ENCODE measurements around the gene PARP12.
A peak's percentile ranks its signal among the peaks of the same experiment; 100 is the strongest.

PARP12 gene

DNA sequence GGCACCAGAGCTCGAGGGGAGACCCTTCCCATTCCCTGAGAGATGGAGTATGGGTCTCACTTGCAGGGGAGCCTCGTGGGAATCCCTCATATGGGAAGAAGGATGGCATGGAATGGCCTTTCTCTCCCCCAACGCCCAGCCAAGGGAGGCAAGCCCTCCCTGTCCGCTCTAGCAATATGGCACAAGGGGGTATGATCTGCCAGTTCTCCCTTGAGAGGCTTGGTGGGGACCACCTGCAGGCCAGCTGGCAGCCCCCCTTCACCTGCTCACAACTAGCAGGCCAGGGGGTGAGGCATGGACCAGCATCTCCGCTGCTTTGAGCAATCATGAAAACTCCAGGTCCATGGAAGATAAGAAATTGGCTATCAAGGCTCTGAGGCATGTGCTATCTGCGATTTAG, 70.8 kb downstream of the PARP12 start:
- H3K4me3 ChIP-seq (replicated peaks in 1 of 2; ENCODE audit: low read depth in 2 of 2, low read length in 2 of 2): no peak overlapping the region
- TF ChIP-seq, protein P1, sequence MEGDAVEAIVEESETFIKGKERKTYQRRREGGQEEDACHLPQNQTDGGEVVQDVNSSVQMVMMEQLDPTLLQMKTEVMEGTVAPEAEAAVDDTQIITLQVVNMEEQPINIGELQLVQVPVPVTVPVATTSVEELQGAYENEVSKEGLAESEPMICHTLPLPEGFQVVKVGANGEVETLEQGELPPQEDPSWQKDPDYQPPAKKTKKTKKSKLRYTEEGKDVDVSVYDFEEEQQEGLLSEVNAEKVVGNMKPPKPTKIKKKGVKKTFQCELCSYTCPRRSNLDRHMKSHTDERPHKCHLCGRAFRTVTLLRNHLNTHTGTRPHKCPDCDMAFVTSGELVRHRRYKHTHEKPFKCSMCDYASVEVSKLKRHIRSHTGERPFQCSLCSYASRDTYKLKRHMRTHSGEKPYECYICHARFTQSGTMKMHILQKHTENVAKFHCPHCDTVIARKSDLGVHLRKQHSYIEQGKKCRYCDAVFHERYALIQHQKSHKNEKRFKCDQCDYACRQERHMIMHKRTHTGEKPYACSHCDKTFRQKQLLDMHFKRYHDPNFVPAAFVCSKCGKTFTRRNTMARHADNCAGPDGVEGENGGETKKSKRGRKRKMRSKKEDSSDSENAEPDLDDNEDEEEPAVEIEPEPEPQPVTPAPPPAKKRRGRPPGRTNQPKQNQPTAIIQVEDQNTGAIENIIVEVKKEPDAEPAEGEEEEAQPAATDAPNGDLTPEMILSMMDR (IDR thresholded peaks at IDR 0.05; ENCODE audit: low read depth, low read length): no peak
- DNase-seq (ENCODE audit: low read depth in 2 of 2): no peak

DNA sequence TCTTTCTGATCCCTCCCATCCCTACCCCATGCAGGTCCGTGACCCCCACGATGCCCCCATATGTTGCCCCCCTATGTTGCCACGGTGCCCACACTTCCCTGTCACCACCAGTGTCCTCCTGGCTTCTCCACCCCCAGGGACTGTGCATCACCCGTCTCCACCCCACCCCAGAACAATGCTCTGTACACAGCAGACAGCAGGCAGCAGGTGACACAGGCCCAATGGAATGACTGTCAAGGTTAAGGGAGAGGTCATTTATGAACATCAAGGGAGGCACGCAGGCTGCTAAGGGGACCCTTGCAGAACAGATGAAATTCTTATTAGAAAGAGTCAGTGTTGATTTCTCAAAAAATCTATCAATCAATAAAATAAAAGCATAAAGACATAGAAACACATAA, 71.5 kb downstream of the PARP12 start:
- H3K4me3 ChIP-seq (replicated peaks in 1 of 2; ENCODE audit: low read depth in 2 of 2, low read length in 2 of 2): no peak overlapping the region
- DNase-seq (ENCODE audit: low read depth in 2 of 2): peak in 1 of 2 donors; percentile 12
- TF ChIP-seq, protein P1 (IDR thresholded peaks at IDR 0.05; ENCODE audit: low read depth, low read length): no peak

DNA sequence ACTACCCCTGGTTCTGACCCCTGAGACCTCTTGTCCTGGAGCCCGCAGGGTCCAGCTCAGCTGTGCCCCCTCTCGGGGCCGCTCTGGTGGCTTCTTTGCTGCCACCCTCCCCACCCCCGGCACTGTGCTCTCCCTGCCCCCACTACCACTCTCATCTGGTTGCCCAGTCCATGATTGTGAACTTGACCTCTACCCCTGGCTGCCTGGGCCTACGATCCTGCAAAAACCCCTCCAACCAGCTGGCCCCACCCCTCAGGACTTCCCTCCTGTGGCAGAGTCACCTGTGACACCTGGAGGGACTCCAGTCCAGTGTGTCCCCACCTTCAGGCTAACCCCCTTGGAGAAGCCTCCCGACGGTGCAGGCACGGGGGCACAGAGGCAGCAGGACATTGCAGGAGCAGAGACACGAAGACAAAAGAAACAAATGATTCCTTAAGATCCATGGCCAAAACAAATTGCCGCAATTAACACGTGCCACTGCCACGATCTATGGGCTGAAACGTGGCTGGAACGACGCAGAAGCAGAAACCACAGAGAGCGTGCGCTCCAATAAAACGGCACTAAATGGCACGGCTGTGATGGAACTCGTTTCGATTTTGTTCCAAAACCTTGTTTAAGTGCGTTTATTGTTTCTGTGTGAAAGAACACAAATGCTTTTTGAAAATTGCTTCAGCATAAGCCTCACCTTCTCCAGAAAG, 72.0 kb downstream of the PARP12 start:
- TF ChIP-seq, protein P1 (IDR thresholded peaks at IDR 0.05; ENCODE audit: low read depth, low read length): no peak
- DNase-seq (ENCODE audit: low read depth in 2 of 2): no peak
- H3K4me3 ChIP-seq (replicated peaks in 1 of 2; ENCODE audit: low read depth in 2 of 2, low read length in 2 of 2): no peak overlapping the region

DNA sequence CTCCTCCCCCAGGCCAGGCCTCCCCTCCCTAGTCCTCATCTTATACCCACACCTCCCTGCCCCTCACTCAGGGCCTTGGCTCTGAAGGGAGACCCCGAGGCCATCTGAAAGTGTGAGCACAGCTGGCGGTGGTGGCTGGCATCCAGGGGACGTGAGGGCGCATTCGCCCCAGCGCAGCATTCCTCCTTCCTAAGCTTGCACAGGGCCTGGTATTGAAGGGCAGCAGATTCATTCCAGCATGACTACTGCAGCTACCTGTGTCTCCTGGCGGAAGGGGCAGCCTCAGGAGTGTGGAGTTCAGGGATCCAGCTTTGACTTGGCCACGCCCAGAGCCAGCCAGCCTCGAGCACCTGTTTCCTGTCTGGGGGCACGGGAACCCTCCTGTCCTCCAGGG, 72.6 kb downstream of the PARP12 start:
- no peak for DNase-seq (ENCODE audit: low read depth in 2 of 2)
- TF ChIP-seq, protein P1 (IDR thresholded peaks at IDR 0.05; ENCODE audit: low read depth, low read length): no peak
- H3K4me3 ChIP-seq (replicated peaks in 1 of 2; ENCODE audit: low read depth in 2 of 2, low read length in 2 of 2): no peak overlapping the region

DNA sequence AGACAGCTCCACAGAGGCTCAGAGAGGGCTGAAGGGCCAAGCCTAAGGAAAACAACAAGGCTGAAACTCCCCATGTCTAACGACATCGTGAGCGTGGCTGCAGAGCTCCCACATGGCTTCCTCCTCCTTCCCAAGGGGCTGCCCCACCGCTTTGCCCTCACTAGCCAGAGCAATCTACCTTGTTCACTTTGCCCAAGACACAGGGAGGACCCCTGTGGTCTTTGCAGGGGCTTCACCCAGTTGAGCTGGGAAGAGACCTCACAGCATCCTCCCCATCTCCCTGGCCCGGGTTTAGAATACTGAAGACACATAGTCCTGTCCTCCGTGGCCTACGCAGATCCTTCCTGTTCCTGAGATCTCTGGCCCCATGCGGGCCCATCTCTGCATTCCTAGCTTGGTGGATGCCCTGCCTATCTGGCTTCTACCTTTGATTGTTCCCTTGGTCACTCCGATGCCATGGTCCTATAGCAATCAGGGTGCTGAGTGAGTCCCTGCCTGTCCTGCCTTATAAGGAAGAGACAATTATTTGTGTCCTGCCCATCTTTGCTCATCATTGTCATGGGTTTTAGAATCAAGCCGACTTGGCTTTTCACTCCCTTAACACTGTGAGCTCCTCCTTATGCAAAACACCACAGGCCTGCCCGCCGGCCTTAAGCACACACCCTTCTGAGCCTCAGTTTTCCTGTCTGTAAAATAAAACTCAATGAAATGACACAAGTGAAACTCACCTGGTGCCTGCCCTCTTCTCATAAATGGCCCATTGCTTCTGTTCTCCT, 73.2 kb downstream of the PARP12 start:
- TF ChIP-seq, protein P1 (IDR thresholded peaks at IDR 0.05; ENCODE audit: low read depth, low read length): no peak
- no peak for DNase-seq (ENCODE audit: low read depth in 2 of 2)
- no peak overlapping the region for H3K4me3 ChIP-seq (replicated peaks in 1 of 2; ENCODE audit: low read depth in 2 of 2, low read length in 2 of 2)

DNA sequence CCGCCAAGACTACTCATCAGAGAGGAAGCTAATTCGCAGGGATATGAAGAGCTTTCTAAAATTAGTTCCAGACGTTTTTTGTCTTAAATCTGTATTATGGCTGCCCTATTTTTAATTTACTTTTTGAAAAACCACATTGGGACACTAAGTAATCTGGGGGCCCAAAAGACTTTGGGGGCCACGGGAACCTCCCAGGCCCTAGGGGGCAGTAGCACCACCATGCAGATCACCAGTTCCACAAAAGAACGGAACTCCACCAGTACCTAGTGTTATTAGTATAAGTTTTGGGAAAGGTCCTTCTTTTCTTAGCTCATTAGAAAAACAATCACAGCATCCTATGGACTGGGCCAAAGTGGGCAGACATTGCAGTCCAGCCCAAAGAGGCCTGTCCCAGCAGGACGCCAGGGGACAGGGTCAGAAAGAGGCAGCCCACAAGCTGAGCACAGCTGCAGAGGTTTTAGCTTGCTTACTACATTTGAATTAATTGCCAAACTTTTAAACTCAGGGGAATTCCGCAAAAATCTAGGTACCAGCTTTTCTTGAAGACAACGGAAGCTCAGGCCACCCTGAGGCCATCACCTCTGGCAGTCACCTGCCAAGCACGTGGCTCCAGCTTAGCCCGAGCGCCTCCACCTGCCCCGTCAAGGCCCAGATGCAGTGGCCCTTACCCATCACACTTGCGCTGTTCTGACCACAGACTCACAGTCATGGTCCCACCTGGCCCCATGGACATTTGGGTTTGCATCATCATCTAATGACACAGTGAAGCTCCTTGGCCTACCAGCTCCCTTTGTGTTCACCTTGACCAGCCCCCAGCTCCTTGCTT, 74.8 kb downstream of the PARP12 start:
- no peak for DNase-seq (ENCODE audit: low read depth in 2 of 2)
- TF ChIP-seq, protein P1 (IDR thresholded peaks at IDR 0.05; ENCODE audit: low read depth, low read length): no peak
- H3K4me3 ChIP-seq (replicated peaks in 1 of 2; ENCODE audit: low read depth in 2 of 2, low read length in 2 of 2): no peak overlapping the region

All from cardiac fibroblast (primary cell).